HCT116 (cell line): Measurements from ENCODE around the gene ZNF524. TPM values are rescaled to one million over a fixed set of nuclear protein-coding genes. Genes with fewer than 3 reads are reported as not detected.

ENCODE experiments used
- ATAC-seq: fragments of 200-7000 bp; cut with Tn5 transposase; 2 replicates; pipeline ENCODE4 v1.9.1; 2020; ENCODE audit warnings: mild to moderate bottlenecking, moderate library complexity
- BruUV-seq: library from RNA; stranded (reverse); fragments of 400-500 nt; replicated peaks from 2 replicates; lab custom pipeline; 2021; lab: Mats Ljungman, UMichigan
- CTCF ChIA-PET: fragments of 300-600 bp; sonication (Branson Sonifier 250); formaldehyde crosslinking; loops from one replicate; lab custom pipeline; 2021; ENCODE audit warnings: antibody characterized with exemption; lab: Charles Lee
- POLR2A ChIA-PET: fragments of 300-600, 350-600 bp; sonication (Branson Sonifier 250); formaldehyde crosslinking; loops from one replicate; lab custom pipeline; 2021; ENCODE audit warnings: antibody characterized with exemption; lab: Charles Lee
- RAD21 ChIA-PET, 2 experiments: fragments of 300-600 bp; sonication (Branson Sonifier 250); formaldehyde crosslinking; loops; one replicate each; lab custom pipeline; 2023; ENCODE audit warnings: low total read pairs in 2 of 2; ENCODE audit not compliant: uncharacterized antibody in 2 of 2, unreplicated experiment in 2 of 2, low non-redundant PET in 1 of 2; lab: Charles Lee
- DNase-seq: peaks from one replicate; pipeline ENCODE4 v3.0.0-alpha.2; 2010; ENCODE audit warnings: low read depth, low spot score
- H2AFZ ChIP-seq: fragments of 200-600 bp; shearing (Covaris generic), sonication (generic); 2 replicates; pipeline ENCODE4 v1.6.1; 2017; ENCODE audit warnings: low read depth, mixed run types, mixed read lengths, antibody characterized with exemption, low read length; ENCODE audit not compliant: poor library complexity, severe bottlenecking
- H3K27ac ChIP-seq: 2 replicates; pipeline ENCODE4 v1.5.1; 2012; ENCODE audit warnings: low read depth, low read length
- H3K27me3 ChIP-seq: fragments of 200-600 bp; sonication (generic); 2 replicates; pipeline ENCODE4 v1.6.1; 2016; ENCODE audit warnings: mixed run types, low read length, mixed read lengths; ENCODE audit not compliant: insufficient read depth
- H3K36me3 ChIP-seq, 2 experiments: fragments of 200-500 bp in 1 of 2; fragments of 200-600 bp in 1 of 2; sonication (Bioruptor generic) in 1 of 2; sonication (generic) in 1 of 2; 2 replicates each; pipeline versions ENCODE4 v1.5.1 to v1.6.1; 2014 to 2016; ENCODE audit warnings: low read length in 2 of 2, inconsistent platforms in 1 of 2, mixed read lengths in 1 of 2, mixed run types in 1 of 2; ENCODE audit not compliant: insufficient read depth in 2 of 2, control insufficient read depth in 1 of 2
- H3K4me1 ChIP-seq, 2 experiments: fragments of 200-600 bp in 1 of 2; sonication (generic) in 1 of 2; 2 replicates each; pipeline versions ENCODE4 v1.5.1 to v1.6.1; 2012 to 2017; ENCODE audit warnings: low read length in 2 of 2, inconsistent platforms in 1 of 2, mild to moderate bottlenecking in 1 of 2, mixed read lengths in 1 of 2, mixed run types in 1 of 2, moderate library complexity in 1 of 2; ENCODE audit not compliant: insufficient read depth in 2 of 2, control insufficient read depth in 1 of 2
- H3K4me2 ChIP-seq: fragments of 200-600 bp; sonication (generic); 2 replicates; pipeline ENCODE4 v1.6.1; 2017; ENCODE audit warnings: mixed run types, low read length, mixed read lengths
- H3K4me3 ChIP-seq, 2 experiments: fragments of 200-600 bp in 1 of 2; sonication (generic) in 1 of 2; replicated peaks in 1 of 2; 2 replicates each; pipeline ENCODE4 v1.5.1; 2011 to 2016; ENCODE audit warnings: low read length in 2 of 2, control low read depth in 1 of 2, low read depth in 1 of 2, mild to moderate bottlenecking in 1 of 2, mixed read lengths in 1 of 2, mixed run types in 1 of 2
- H3K79me2 ChIP-seq: fragments of 200-600 bp; sonication (generic); 2 replicates; pipeline ENCODE4 v1.6.1; 2017; ENCODE audit warnings: mild to moderate bottlenecking, mixed run types, low read length, moderate library complexity, mixed read lengths; ENCODE audit not compliant: insufficient read depth
- H3K9ac ChIP-seq: fragments of 200-600 bp; sonication (generic); 2 replicates; pipeline ENCODE4 v1.6.1; 2016; ENCODE audit warnings: low read length, mixed read lengths
- H3K9me2 ChIP-seq: fragments of 200-600 bp; sonication (generic), shearing (Covaris generic); 2 replicates; pipeline ENCODE4 v1.6.1; 2017; ENCODE audit warnings: mixed run types, mild to moderate bottlenecking, moderate library complexity; ENCODE audit not compliant: insufficient read depth
- H3K9me3 ChIP-seq, 2 experiments: fragments of 200-500 bp in 1 of 2; fragments of 200-600 bp in 1 of 2; sonication (Bioruptor generic) in 1 of 2; sonication (generic) in 1 of 2; 2 replicates each; pipeline ENCODE4 v1.6.1; 2014 to 2017; ENCODE audit warnings: low read length in 2 of 2, mixed read lengths in 2 of 2, inconsistent platforms in 1 of 2, low read depth in 1 of 2, mild to moderate bottlenecking in 1 of 2, mixed run types in 1 of 2, moderate library complexity in 1 of 2; ENCODE audit not compliant: control insufficient read depth in 1 of 2, insufficient read depth in 1 of 2
- H4K20me1 ChIP-seq: fragments of 200-600 bp; sonication (generic), shearing (Covaris generic); 2 replicates; pipeline ENCODE4 v1.6.1; 2017; ENCODE audit warnings: mixed run types, mild to moderate bottlenecking, moderate library complexity; ENCODE audit not compliant: insufficient read depth
- CBX3 ChIP-seq: IDR thresholded peaks from 2 replicates; pipeline ENCODE4 v1.6.1; 2012; ENCODE audit warnings: low read depth
- CEBPB ChIP-seq: IDR thresholded peaks from 2 replicates; pipeline ENCODE4 v1.6.1; 2012; ENCODE audit warnings: low read depth
- EGR1 ChIP-seq: IDR thresholded peaks from 2 replicates; pipeline ENCODE4 v1.6.1; 2012; ENCODE audit warnings: low read depth
- EZH2 ChIP-seq: fragments of 200-600 bp; sonication (generic); IDR thresholded peaks from 2 replicates; pipeline ENCODE4 v1.6.1; 2017; ENCODE audit warnings: antibody characterized with exemption, mixed run types
- EZH2phosphoT487 ChIP-seq: fragments of 200-600 bp; IDR thresholded peaks from 2 replicates; pipeline ENCODE4 v1.6.1; 2018; ENCODE audit warnings: antibody characterized with exemption, borderline replicate concordance
- FOSL1 ChIP-seq: IDR thresholded peaks from 2 replicates; pipeline ENCODE4 v1.6.1; 2012; ENCODE audit warnings: low read depth
- JUND ChIP-seq: IDR thresholded peaks from 2 replicates; pipeline ENCODE4 v1.6.1; 2012
- POLR2A ChIP-seq: IDR thresholded peaks from 2 replicates; pipeline ENCODE4 v1.7.0; 2011; ENCODE audit warnings: borderline replicate concordance; ENCODE audit not compliant: insufficient read depth, insufficient read length; ENCODE audit errors: extremely low read depth
- POLR2AphosphoS5 ChIP-seq: IDR thresholded peaks from 2 replicates; pipeline ENCODE4 v1.6.1; 2011; ENCODE audit warnings: mild to moderate bottlenecking, low read depth, low read length, moderate library complexity
- SIN3A ChIP-seq: IDR thresholded peaks from 2 replicates; pipeline ENCODE4 v1.6.1; 2012; ENCODE audit warnings: low read depth
- SP1 ChIP-seq: IDR thresholded peaks from 2 replicates; pipeline ENCODE4 v1.6.1; 2012; ENCODE audit warnings: low read depth
- SRF ChIP-seq: IDR thresholded peaks from 2 replicates; pipeline ENCODE4 v1.6.1; 2012; ENCODE audit warnings: low read depth
- YY1 ChIP-seq: IDR thresholded peaks from 2 replicates; pipeline ENCODE4 v1.6.1; 2011; ENCODE audit warnings: low read length, low read depth, moderate library complexity, mild to moderate bottlenecking; ENCODE audit not compliant: insufficient replicate concordance; ENCODE audit errors: extremely low read depth
- ZNF274 ChIP-seq: fragments of 200-500 bp; sonication (Bioruptor generic); IDR thresholded peaks from 2 replicates; pipeline ENCODE4 v1.6.1; 2014; ENCODE audit warnings: mild to moderate bottlenecking, low read depth, low read length, inconsistent platforms
- intact Hi-C: fragments of 100-400 bp; cut with micrococcal nuclease; formaldehyde crosslinking; loops from 2 replicates; pipeline ENCODE4 v1.10.0; 2022
- total RNA-seq: library from RNA; stranded (reverse); gene quantifications from one replicate; pipeline ENCODE4 v1.2.1, GENCODE V29; 2021; ENCODE audit not compliant: unreplicated experiment
- TF ChIP-seq, protein P1 (sequence below), 3 experiments: fragments of 200-600 bp in 1 of 3; sonication (generic) in 1 of 3; IDR thresholded peaks in 2 of 3; conservative IDR thresholded peaks in 1 of 3; 2 replicates each; pipeline ENCODE4 v1.5.1; 2012 to 2017; ENCODE audit warnings: low read depth in 2 of 3, low read length in 2 of 3, antibody characterized with exemption in 1 of 3, borderline replicate concordance in 1 of 3, control low read depth in 1 of 3, mild to moderate bottlenecking in 1 of 3, mixed read lengths in 1 of 3, mixed run types in 1 of 3, moderate library complexity in 1 of 3; ENCODE audit not compliant: insufficient read depth in 1 of 3
- TF ChIP-seq, protein P2 (sequence below): IDR thresholded peaks from 2 replicates; pipeline ENCODE4 v1.6.1; 2012

The ZNF524 gene
- total RNA-seq, 1 experiment from 2014 or later = 17.2 TPM

DNA sequence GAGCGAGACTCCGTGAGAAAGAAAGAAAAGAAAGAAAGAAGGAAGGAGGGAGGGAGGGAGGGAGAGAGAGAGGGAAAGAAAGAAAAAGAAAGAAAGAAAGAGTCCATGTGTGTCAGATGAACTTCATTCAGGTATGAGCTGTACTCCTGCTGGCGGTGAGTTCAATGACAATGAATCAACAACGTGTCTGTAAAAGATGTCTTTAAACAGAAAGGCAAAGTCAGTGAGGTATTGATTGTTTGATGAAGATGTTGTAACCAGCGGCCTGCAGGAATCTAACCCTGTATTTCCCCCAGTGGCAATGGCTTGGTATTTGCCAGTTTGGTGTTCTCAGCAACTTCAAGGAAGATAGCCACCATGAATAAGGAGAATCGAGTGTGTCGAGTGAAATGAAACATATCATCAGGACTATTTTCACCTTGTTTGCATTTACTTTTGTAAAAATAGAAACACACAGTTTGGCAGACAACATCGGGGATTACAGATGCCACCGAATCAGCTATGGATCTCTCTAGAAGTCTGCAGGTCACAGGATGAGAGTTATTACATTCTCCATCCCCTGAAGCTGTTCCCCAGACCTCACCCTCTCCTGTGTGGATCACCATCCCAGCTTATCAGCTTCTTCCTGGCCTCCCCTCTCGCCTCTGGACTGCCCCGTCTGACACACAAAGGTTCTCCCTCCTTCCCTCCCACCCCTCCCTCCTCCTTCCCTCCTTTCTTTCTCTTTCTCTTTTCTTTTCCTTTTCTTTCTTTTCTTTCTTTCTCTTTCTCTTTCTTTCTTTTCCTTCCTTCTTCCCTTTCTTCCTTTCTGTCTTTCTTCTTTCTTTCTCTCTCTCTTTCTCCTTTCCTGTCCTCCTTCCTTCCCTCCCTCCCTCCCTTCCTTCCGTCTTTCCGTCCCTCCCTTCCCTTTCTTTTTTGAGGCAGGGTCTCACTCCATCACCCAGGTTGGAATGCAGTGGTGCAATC, 46.6 kb upstream of the ZNF524 start:
- ATAC-seq (no peak), DNase-seq (no peak)
- no peaks in the 10 kb centered on the region for H3K9me2 ChIP-seq
- H3K27ac ChIP-seq = no peak overlapping the region
- H3K4me3 ChIP-seq = no peak overlapping the region
- H2AFZ ChIP-seq = no peak overlapping the region
- RAD21 ChIA-PET = interaction anchor here in 1 of 2 experiments (0.7 kb wide), 1 partner anchor 71 kb away, joined by 3 read pairs; no protein-coding TSS in a partner anchor
- H4K20me1 ChIP-seq = no peaks in the 10 kb centered on the region
- peaks cover 18 to 43% of the 10 kb centered on the region in 2 experiments for H3K4me1 ChIP-seq
- H3K4me2 ChIP-seq = peak overlapping the region; percentile 63
- no peak overlapping the region for H3K9ac ChIP-seq
- no TSS peak for BruUV-seq
- TF ChIP-seq EZH2phosphoT487 (no peak), SP1 (no peak), CEBPB (no peak)
- no peaks in the 10 kb centered on the region for H3K9me3 ChIP-seq
- no peaks in the 10 kb centered on the region for H3K36me3 ChIP-seq
- no peaks in the 10 kb centered on the region for H3K79me2 ChIP-seq
- CTCF ChIA-PET = interaction anchor here (1.4 kb wide), 1 partner anchor 50 kb away, joined by 4 read pairs; no protein-coding TSS in a partner anchor
- H3K27me3 ChIP-seq = no peaks in the 10 kb centered on the region
- POLR2A ChIA-PET = no interaction called here
- intact Hi-C loops = no loop called here

DNA sequence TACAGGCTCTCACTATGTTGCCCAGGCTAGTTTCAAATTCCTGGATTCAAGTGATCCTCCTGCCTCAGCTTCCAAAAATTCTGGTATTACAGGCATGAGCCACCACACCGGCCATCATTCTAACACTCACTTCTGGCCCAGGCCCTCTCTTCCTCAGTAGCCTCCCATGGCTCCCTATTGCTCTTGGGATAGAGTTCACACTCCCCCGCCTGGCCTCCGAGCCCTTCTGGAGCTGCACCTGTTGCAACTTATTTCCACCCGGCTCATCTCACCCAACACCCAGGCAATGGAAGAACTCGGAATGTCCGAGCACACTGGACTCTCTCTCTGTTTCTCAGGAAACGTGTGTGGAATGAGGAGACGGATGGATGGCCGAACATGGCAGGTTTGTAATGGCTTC, 45.8 kb upstream of the ZNF524 start:
- RAD21 ChIA-PET = no interaction called here
- Histone ChIP-seq H3K4me3 (no peak overlapping the region), H4K20me1 (no peaks in the 10 kb centered on the region), H3K9me3 (no peaks in the 10 kb centered on the region), H2AFZ (no peak overlapping the region), H3K36me3 (no peaks in the 10 kb centered on the region), H3K79me2 (no peaks in the 10 kb centered on the region), H3K9ac (no peak overlapping the region), H3K4me1 (peaks cover 13 to 34% of the 10 kb centered on the region in 2 experiments), H3K9me2 (no peaks in the 10 kb centered on the region), H3K27me3 (no peaks in the 10 kb centered on the region), H3K4me2 (no peak overlapping the region), H3K27ac (no peak overlapping the region)
- intact Hi-C loops = no loop called here
- no TSS peak for BruUV-seq
- no peak for ATAC-seq
- POLR2A ChIA-PET = no interaction called here
- CTCF ChIA-PET = no interaction called here
- DNase-seq = no peak
- TF ChIP-seq FOSL1 (no peak), EGR1 (no peak), CBX3 (no peak), SIN3A (no peak), POLR2AphosphoS5 (no peak), SRF (no peak), CEBPB (no peak), ZNF274 (no peak), JUND (no peak), YY1 (no peak), POLR2A (no peak), EZH2 (no peak)
- TF ChIP-seq, protein P1, sequence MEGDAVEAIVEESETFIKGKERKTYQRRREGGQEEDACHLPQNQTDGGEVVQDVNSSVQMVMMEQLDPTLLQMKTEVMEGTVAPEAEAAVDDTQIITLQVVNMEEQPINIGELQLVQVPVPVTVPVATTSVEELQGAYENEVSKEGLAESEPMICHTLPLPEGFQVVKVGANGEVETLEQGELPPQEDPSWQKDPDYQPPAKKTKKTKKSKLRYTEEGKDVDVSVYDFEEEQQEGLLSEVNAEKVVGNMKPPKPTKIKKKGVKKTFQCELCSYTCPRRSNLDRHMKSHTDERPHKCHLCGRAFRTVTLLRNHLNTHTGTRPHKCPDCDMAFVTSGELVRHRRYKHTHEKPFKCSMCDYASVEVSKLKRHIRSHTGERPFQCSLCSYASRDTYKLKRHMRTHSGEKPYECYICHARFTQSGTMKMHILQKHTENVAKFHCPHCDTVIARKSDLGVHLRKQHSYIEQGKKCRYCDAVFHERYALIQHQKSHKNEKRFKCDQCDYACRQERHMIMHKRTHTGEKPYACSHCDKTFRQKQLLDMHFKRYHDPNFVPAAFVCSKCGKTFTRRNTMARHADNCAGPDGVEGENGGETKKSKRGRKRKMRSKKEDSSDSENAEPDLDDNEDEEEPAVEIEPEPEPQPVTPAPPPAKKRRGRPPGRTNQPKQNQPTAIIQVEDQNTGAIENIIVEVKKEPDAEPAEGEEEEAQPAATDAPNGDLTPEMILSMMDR (IDR thresholded peaks at IDR 0.05 in 2 of 3, conservative IDR thresholded peaks at IDR 0.05 in 1 of 3; ENCODE audit: borderline replicate concordance in 1 of 3, insufficient read depth in 1 of 3, low read depth in 2 of 3, low read length in 2 of 3) = no peak
- TF ChIP-seq, protein P2, sequence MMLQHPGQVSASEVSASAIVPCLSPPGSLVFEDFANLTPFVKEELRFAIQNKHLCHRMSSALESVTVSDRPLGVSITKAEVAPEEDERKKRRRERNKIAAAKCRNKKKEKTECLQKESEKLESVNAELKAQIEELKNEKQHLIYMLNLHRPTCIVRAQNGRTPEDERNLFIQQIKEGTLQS = no peak
